ENCODE data around the gene RIT1.
"Not testable (repeated sequence)": the region's sequence is repeated elsewhere in the genome, so short reads cannot be mapped to it uniquely, and the experiment has no call there.

The RIT1 gene

GRCh38 chr1:155932487-155932886, 21.3 kb upstream of the RIT1 start:
- no peak for TF ChIP-seq CTCF (IDR thresholded peaks at IDR 0.05; ENCODE audit: low read depth, low read length)
- no peak for TF ChIP-seq EZH2phosphoT487 (IDR thresholded peaks at IDR 0.05; ENCODE audit: low read depth)
- Histone ChIP-seq H3K36me3 (replicated peaks; ENCODE audit: low read depth, low read length) (peaks cover 51% of the 10 kb centered on the region), H3K4me3 (ENCODE audit: low read length) (peak overlapping the region; percentile 87), H3K9me3 (ENCODE audit: insufficient read depth, low read length) (no peaks in the 10 kb centered on the region), H3K4me1 (ENCODE audit: low read length) (peaks cover 23% of the 10 kb centered on the region), H3K4me2 (ENCODE audit: low read length) (peak overlapping the region; percentile 94), H2AFZ (ENCODE audit: low read depth, low read length) (no peak overlapping the region), H4K20me1 (ENCODE audit: insufficient read depth, low read length) (peaks cover 38% of the 10 kb centered on the region), H3K79me2 (ENCODE audit: low read length) (peaks cover 70% of the 10 kb centered on the region), H3K27me3 (ENCODE audit: low read depth, low read length) (no peaks in the 10 kb centered on the region), H3K27ac (ENCODE audit: low read length) (no peak overlapping the region), H3K9ac (ENCODE audit: low read length) (no peak overlapping the region)

GRCh38 chr1:155932081-155932480, 20.9 kb upstream of the RIT1 start:
- H3K9ac ChIP-seq (ENCODE audit: low read length) = no peak overlapping the region

GRCh38 chr1:155931332-155932038, 20.3 kb upstream of the RIT1 start:
- TF ChIP-seq EZH2phosphoT487 (IDR thresholded peaks at IDR 0.05; ENCODE audit: low read depth) (no peak), CTCF (IDR thresholded peaks at IDR 0.05; ENCODE audit: low read depth, low read length) (no peak)
- Histone ChIP-seq H3K4me1 (ENCODE audit: low read length) (peaks cover 23% of the 10 kb centered on the region), H2AFZ (ENCODE audit: low read depth, low read length) (no peak overlapping the region), H3K27ac (ENCODE audit: low read length) (no peak overlapping the region), H3K36me3 (replicated peaks; ENCODE audit: low read depth, low read length) (peaks cover 61% of the 10 kb centered on the region), H3K9ac (ENCODE audit: low read length) (no peak overlapping the region), H3K9me3 (ENCODE audit: insufficient read depth, low read length) (no peaks in the 10 kb centered on the region), H3K79me2 (ENCODE audit: low read length) (peaks cover 80% of the 10 kb centered on the region), H3K4me2 (ENCODE audit: low read length) (peak overlapping the region; percentile 94), H4K20me1 (ENCODE audit: insufficient read depth, low read length) (peaks cover 45% of the 10 kb centered on the region), H3K4me3 (ENCODE audit: low read length) (no peak overlapping the region), H3K27me3 (ENCODE audit: low read depth, low read length) (no peaks in the 10 kb centered on the region)

More at GRCh38 chr1:155932081-155932480, 20.9 kb upstream of the RIT1 start:
- H3K27ac ChIP-seq (ENCODE audit: low read length) = no peak overlapping the region
- H3K36me3 ChIP-seq (replicated peaks; ENCODE audit: low read depth, low read length) = peaks cover 55% of the 10 kb centered on the region
- peak overlapping the region; percentile 94 for H3K4me2 ChIP-seq (ENCODE audit: low read length)
- H3K4me3 ChIP-seq (ENCODE audit: low read length) = 0 out of 2 replicates have a peak overlapping the region, but pooled peaks have one; percentile 87
- TF ChIP-seq CTCF (IDR thresholded peaks at IDR 0.05; ENCODE audit: low read depth, low read length) (no peak), EZH2phosphoT487 (IDR thresholded peaks at IDR 0.05; ENCODE audit: low read depth) (no peak)
- no peaks in the 10 kb centered on the region for H3K27me3 ChIP-seq (ENCODE audit: low read depth, low read length)
- H3K9me3 ChIP-seq (ENCODE audit: insufficient read depth, low read length) = no peaks in the 10 kb centered on the region
- no peak overlapping the region for H2AFZ ChIP-seq (ENCODE audit: low read depth, low read length)
- peaks cover 39% of the 10 kb centered on the region for H4K20me1 ChIP-seq (ENCODE audit: insufficient read depth, low read length)
- peaks cover 23% of the 10 kb centered on the region for H3K4me1 ChIP-seq (ENCODE audit: low read length)
- H3K79me2 ChIP-seq (ENCODE audit: low read length) = peaks cover 74% of the 10 kb centered on the region

- not testable (repeated sequence) for H3K27me3 ChIP-seq (ENCODE audit: low read depth, low read length)
Measured at GRCh38 chr1:155930725-155931124, 19.6 kb upstream of the RIT1 start.

More at GRCh38 chr1:155930725-155931124, 19.6 kb upstream of the RIT1 start:
- H3K4me2 ChIP-seq (ENCODE audit: low read length); H3K9me3 ChIP-seq (ENCODE audit: insufficient read depth, low read length); H3K9ac ChIP-seq (ENCODE audit: low read length); H3K27ac ChIP-seq (ENCODE audit: low read length); H3K4me3 ChIP-seq (ENCODE audit: low read length); H2AFZ ChIP-seq (ENCODE audit: low read depth, low read length): not testable (repeated sequence)
- peaks cover 23% of the 10 kb centered on the region for H3K4me1 ChIP-seq (ENCODE audit: low read length)
- peaks cover 46% of the 10 kb centered on the region for H4K20me1 ChIP-seq (ENCODE audit: insufficient read depth, low read length)
- H3K36me3 ChIP-seq (replicated peaks; ENCODE audit: low read depth, low read length) = peaks cover 67% of the 10 kb centered on the region
- peaks cover 81% of the 10 kb centered on the region for H3K79me2 ChIP-seq (ENCODE audit: low read length)
